Activated naive CD4-positive, alpha-beta T cell treated with Interleukin-2 at 50 U/mL for 16 hours (primary cell): ENCODE results near the gene DLG4.
"Not testable (repeated sequence)": the region's sequence is repeated elsewhere in the genome, so short reads cannot be mapped to it uniquely, and the experiment has no call there.

Source experiments
- DNase-seq: peaks from one replicate; pipeline ENCODE4 v3.0.0-alpha.2; 2020

DLG4 gene

DNA sequence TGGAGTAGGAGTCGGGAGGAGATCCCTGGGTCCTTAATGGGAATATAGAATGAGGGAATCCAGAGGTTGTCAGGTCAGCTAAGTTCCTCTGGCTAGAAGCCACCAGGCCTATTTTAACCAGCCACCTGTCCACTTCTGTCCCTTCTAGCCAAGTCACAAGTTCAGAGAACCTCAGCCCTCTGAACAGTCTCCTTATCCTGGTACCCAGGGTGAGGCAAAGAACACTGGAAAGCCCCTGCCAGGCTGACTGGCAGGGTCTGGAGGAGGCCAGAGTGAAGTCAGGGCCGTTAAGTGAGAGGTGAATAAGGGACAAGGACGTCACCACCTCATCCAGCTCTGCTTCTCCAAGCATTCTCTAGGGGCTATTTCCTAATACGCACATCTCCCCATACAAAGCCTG, 29.2 kb upstream of the DLG4 start:
- no peak for DNase-seq

DNA sequence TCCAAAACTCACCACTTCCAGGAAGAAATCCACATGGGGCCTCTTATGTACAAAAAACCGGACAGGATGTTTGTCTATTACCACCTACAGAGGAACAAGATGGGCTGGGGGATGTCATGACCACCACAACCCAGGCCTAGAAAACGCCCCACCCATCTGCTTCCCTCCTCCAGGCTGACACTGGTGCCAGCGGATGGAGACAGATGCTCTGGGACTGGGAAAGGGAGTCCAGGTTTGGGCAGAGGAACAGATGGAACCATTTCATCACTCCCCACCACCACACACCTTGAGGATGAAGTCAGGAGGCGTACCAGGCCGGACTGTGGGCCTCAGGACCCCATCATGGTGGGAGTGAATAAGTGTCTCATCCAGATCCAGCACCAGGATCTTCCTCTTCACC, 27.1 kb upstream of the DLG4 start:
- DNase-seq: no peak

DNA sequence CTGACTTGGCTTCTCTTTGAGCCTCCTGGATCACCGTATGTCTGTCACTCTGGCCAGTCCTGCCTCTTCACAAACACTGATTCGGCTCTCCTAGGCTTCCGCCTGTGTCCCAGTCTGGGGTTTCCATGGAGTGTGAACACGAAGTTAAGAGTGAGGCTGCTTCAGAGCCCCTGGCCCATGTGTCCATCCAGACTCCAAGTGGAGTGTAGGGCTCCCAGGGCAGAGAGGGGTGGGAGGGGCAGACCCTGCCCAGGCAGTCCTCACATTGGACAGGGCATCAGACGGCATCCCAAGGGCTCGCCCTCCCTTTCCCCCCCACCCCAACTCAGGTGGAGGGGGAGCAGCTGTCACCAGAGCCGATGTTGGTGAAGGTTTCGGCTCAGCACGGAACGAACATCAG, 24.2 kb upstream of the DLG4 start:
- not testable (repeated sequence) for DNase-seq

DNA sequence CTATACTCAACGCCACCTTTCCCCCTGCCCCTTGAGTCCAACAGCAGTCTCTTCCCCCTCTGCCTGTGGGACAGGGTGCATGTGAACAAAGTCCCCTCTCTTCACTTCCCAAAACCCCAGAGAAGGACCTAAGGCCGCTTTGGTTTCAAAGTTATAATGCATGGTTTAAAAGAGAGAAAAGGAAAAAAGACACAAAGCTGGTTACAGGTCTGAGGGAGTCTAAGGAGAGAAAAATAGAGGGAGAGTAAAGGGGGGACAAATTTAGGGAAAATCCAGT, 23.8 kb upstream of the DLG4 start:
- DNase-seq: no peak

DNA sequence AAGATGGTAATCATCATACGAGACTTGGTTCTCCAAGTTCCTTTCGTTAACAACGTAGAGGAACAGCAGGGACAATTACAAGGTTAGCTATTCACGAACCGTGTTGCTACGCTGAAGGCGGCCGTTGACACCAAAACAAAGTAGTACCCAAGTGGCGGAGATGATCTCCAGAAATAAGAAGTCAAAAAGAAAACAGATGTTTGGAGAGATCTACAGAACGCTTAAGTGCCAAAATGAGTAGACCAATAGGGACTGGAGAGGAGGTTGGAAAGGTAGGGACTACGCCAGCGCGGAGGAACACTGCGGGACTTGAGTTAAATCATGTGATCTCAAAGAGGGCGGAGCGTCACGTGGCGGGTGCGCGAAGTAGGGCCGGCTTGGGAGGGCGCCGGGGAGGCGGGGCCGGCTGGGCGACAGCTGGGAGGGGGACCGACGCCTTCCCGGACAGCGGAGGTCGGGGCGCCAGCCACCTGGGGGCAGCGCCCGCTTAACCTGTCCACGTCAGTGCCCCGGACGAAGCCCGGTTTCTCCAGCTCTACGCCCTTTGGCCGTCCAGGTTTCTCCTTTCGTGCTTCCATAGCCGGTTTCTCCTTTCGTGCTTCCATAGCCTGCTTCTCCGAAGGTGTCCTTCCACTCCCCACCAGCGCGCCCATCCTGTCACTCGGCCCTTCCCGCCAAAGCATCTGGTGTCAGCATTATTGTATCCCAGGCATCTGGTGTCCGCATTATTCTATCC, 23.2 kb upstream of the DLG4 start:
- DNase-seq: peak; percentile 92

DNA sequence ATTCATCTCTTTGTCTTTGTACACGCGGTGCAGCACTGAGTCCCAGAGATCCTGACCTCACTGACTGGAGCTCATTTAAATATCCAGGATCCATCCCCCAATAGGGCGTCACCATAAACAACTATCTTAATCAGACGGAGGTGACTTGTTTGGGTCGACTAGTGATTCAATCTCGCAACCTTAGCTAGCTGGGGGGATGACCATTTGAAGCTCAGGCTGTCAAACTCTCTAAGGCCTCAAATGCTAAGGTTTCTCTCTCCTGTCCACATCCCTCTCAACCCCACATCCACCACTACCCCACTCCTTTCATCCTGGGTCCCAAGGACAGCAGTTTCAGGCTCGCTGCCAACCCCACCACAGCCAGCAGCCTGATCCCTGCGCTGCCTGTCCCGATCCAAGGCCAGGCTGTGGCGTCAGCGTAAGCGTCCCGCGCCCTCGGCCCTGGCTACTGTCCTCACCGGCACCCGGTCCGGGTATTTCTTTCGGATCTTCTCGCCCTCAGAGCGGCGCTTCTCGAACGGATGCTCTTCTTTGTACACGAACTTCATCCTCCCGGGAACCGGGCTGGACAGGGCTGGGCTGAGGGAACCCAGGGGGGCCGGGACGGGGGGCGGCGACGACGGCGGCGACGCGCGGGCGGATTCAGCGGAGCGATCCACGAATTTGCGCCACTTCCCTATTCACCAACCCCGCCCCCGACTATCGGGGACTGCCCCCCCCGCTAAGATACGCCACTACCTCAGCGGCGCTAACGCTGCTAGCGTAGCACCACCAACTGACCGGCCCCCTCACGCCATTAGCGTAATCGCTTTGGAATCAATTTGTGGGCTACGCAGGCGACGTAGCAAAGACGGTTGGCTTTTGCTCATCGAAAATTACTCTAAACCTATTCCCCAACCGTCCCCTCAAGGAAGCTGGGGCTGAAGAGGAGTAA, 22.4 kb upstream of the DLG4 start, which contains the start of gene GABARAP:
Gene GABARAP, minus strand, starts transcription at position 667 of the 934 bp plus-strand sequence. Its CDS starts 119 bp downstream, at position 548.
- DNase-seq: peak; percentile 93

DNA sequence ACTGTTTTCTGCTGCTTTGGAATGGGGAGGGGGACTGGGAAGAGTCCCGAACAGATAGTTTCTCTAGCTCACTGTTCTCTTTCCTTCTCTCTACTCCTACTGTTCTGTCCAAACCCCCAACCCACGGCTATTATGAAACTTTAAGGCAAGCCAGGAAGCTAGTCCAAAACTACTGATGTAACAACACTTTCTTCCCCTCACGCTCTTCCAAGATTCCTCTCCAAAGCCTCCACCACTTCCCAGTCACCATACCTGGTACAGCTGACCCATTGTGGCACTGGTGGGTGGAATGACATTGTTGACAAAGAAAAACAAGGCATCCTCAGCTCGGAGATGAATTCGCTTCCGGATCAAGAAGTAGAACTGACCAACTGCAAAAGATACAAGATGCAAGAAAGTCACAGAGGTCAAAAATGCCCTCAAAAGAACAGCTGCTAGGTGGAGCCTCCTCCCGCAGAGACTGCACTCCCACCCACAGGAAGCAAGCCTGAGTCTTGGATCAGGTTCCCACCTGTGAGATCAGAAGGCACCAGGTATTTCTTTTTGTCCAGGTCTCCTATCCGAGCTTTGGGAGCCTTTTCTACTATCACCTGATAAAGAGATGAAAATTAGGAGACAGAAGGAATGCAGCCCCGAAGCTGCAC, 21.6 kb upstream of the DLG4 start:
- no peak for DNase-seq

DNA sequence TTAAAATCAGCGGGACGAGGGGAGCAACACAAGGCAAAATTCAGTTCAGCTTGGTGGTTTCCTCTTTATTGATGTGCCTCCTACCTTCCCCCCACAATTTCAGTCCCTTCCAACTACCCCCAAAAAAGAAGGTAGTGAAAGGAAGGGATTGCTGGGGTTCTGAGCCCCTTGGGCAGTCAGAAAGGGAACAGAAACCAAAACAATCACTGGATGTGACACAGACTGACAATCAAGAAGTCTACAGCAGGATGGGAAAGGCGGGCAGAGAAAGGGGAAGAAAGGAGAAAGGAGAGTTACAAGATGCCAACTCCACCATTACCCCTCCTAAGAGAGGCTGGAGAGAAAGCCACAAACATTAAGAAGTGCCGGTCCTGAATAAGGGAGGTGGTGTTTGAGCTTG, 20.7 kb upstream of the DLG4 start:
- no peak for DNase-seq

DNA sequence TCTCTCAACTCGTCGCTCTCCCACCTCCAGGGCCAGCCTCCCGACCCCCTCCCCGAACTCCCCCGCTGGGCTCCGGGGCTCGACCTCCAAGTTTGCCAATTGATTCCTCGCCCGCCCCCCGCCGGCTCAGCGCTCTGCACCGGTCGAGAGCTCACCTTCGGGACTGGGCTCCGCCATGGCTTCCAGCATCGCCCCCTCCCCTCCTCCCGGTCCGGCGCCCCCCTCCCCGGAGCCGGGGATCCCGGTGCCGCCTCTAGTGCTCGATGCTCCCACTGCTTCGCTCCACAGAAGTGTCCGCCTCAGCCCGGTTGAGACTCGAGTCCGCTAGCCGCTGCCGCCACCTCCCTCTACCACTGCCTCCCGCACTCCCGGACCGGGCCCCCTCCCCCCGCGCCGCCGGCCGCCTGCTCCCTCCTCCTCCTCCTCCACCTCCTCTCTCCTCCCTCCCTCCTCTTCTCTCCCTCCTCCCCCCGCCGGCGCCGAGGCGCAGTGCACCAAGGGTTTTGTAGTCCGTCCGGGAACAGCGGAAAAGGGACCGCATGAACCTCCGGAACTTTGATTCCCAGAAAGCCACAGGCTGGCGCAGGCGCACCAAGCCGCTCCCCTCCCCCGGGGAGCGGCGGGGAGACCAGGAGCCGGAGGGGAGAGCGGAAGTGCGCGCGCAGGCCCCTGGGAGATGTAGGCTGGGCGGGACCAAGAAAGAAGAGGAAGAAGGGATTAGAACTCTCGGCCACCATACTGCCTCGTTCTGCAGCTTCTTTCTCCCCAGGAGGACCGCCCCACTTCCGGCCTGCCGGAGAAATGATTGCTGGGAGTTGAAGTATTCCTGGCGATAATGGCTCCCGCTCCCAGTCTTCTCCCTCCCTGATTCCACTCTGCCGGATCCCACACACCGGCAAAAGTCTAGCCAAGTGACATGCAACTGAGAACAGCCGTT, 19.7 kb upstream of the DLG4 start, which contains the start of gene PHF23:
Gene PHF23, minus strand, starts transcription at position 367 of the 937 bp plus-strand sequence. Its CDS starts 178 bp downstream, at position 189.
- peak; percentile 98 for DNase-seq

DNA sequence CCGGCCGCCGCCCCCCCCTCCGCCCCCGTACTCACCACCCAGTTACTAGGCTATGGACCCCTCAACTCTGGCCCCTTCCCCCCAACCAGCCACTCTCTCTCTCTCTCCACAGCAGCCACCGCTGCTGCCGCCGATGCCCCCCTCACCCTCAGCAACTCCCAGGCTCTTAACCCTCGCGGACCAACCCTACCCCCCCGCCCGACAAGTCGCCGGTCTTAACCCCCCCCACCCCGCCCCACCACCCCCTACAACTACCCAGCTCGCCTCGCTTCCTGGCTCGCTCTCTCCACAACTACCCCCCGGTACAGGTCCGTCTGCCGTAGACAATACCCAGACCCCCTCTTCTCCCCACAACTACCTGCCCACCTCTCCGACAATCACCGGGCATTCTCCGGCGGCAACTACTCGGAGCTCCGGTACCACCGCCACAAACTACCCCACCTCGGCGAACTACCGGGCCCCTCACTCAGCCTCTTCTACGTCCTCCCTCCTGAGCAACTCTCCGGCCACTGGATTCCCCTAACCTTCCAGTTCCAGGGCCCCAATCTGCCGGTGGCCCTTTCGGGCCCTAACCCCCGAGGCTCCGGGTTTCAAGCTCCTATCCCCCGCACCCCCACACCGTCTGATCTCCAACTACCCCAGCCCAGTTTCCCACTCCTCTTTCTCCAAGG, 18.9 kb upstream of the DLG4 start:
- peak; percentile 37 for DNase-seq

DNA sequence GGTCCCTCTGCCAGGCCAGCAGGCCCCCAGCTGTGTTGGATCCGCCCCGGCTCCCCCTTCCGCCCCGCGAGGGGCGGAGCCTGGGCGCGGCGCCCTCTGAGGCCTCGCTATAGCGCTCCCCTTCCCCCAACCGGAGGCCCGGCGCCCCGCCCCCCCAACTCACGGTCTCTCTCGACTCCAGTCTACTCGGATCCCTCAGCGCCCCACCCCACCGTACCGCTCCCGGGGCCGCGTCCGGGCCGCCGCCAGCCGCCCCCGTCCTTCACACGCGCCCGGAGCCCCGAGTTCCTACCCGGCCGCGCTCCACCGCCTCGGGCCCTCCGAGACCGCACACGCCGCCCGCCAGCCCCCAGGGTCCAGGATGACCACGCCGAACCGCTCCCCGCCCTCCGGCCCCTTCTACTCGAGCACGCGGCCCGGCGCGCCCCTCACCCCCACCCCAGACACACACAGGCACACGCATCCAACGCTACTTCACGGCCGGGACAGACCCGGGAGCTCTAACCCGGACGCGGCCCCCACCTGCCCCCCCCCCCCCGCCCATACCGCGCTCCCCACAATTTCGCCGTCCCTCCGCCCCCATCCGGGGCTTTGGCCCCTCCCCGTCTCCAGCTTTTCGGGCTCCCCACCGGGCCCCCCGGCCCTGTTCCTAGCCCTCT, 18.3 kb upstream of the DLG4 start:
- peak; percentile 83 for DNase-seq

DNA sequence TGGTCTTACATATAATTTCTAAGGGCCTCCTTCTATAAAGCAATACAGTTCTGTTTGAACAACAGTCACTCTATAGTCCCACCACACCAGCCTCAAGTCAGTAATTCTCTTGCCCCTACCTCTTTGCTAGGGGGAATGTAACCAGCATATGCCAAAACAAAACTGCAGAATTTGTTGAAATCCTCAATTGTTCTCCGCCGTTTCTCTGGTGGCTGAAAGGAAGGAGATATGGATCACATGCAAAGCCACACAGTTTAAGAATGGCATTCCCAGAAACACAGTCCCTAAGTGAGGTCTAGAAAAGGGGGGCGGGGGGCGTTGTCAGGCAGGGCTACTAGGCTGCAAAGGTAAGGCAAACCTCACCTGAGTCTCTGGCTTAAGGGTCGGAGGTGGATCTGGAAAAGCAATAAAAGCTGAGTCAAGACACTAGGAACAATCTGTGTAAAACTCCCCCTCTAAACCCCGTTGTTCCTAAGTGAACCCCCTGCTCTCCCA, 17.7 kb upstream of the DLG4 start:
- DNase-seq: no peak

DNA sequence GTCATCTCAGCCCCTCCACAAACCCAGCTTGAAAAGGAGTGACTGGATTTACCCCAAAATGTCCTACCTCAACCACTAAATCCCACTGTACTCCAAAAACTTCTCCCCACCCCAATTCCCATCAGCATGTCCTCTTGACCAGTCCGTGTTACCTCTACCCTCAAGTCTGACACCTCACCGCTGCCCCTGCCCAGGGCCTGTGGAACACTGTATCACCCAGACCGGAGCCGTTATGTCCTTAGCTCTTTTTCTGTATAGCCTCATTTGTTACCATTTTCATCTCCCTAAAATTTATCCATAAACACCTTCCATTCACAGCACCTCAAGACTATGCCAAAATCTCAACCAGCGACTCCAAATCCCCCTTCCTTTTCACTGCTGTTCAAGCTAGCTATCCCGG, 17.2 kb upstream of the DLG4 start:
- no peak for DNase-seq

DNA sequence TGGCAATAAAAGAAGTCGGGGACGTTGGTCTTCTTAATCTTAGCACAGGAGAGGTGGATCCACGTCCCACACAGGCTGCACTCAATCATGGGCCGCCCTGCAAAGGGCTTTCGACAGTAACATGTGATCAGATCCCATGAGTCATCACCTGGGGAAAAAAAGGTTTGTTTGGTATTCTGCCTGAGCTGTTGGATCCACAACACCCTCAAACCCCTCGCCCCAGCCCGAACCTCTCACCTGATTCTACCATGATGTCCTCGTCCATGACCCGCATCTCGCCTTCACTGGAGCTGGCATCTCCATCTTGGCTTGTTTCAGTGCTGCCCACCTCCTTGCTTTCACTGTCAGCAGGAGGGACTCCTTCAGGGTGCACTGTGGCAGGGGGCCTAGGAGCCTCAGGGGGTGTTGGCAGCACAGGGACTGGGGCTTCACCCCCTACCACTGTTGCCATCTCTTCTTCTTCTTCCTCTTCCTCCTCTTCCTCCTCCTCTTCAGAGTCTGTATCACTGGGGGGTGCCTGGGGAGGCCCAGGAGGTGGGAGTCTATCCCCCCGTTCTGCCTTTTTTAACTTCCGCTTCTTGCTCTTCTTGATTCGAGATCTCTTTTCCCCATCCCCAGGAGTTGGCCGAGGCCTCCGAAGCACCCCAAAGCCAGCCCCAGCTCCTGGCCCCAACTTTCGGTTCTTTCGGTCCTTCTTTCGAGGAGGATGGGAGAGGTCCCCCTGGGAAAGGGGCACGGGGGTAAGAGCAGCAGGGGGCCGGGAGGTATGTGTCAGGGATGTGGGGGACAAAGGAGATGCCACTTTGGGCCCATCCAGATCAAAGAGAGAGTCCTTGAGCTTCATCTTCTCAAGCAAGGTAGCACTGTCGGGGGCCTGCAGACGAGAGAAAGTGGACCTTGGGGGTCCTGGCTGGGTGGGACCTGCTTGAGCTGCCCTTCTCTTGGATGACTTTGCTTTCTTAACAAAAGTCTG, 16.3 kb upstream of the DLG4 start:
- peak; percentile 22 for DNase-seq

DNA sequence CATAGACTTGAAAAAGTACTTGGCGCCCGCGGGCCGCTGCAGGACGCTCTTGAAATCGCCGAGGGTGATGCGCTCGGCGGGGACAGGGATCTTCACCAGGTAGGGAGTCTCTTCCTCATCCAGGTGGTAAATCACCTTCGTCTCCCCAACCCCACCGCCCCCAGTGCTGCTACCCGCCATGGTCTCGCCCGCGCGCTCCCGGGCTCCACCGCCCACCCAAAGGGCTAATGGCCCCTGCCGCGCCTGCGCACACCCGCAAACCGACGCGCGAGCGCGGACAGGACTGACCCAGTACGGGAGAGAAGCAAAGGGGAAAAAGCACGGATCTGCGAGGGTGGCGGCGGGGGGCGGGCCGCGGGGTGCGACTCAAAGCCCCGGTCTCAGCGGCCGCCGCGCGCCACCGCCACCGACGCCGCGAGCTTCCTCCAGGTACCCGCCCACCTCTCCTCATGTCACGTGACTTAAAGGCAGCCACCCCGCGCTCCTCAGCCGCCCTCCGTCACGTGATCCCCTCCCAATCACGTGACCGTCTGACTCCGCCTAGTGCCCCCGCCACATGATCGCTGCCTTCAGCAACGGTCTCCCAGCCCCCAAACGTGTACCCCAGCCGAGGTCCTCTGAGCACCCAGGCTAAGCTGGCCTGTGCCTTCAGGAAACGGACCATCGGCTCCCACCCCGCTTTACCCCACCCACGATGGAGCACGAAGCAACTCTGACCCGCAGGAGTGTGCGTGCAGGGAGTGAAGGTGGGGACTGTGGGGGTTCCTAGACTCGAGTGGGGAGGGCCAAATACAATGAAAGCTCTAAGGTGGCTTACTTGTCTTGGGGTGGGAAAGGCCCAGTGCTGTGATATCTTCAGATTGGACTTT, 14.7 kb upstream of the DLG4 start, which contains the start of gene DVL2:
Gene DVL2, minus strand, starts transcription at position 435 of the 869 bp plus-strand sequence. Its CDS starts 255 bp downstream, at position 180.
- peak; percentile 94 for DNase-seq

DNA sequence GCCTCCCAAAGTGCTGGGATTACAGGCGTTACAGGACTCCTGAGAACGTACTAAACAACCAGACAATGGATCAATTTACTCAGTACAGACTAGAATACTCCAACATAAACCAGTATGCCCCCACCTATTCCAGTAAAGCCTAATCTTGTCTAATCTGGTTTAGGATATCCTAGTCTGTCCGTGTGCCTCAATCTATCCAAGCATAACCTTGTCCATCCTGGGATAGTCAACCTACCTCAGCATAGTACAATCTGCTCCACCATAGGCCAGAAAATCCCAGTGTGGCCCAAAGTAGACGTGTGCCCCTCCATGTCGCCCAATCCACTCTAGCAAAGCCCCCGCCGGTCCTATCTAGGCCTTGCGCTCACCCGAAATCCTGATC, 14.1 kb upstream of the DLG4 start:
- DNase-seq: no peak

DNA sequence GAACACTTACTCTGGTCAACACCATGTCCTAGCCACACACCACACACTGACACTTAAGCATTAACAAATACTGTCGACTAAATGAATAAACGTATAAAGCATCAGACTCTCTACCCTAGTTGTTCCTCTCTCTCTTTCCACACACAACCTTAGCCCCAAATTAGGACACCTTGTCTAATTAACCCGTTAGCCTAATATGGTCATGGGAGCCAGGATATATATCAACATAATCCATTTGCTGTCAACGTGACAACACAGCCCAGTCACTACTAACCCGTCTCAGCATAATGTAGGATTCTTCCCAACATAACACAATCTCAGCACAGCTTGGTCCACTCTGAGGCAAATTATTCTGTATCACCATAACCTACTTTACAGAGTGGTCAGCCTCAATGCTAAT, 12.5 kb upstream of the DLG4 start:
- DNase-seq: no peak

DNA sequence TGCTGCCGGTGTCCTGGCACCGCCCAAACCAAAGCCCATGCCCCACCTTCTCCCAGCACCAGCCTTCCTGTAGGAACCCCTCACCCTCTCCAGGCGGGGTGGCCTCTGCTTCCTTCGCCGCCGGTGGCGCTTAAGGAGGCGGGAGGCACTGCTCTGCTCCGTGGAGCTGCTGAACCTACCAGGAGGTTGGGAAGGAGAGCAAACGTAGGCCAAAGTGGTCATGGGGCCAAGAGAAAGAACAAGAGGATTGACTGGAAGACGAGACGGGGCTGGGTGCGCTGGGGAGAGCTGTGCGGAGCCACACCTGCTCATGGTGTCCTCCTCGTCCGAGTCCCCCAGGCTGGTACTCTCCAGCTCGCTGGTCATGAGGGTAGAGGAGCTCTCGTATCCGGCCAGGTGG, 9.9 kb upstream of the DLG4 start:
- no peak for DNase-seq

DNA sequence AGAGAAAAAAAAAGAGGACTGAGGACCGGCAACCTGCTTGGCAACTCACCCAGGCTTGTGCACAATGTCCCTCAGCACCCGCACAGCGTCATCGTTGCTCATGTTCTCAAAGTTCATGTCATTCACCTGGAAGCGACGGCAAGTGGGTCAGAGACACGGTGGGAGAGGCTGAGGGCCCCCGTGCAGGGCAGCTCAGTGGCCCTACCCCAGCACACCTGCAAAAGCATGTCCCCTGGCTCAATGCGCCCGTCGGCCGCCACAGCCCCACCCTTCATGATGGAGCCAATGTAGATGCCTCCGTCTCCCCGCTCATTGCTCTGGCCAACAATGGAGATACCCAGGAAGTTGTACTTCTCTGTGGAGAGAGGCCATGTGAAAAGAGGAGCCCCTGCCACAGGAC, 9.3 kb upstream of the DLG4 start:
- DNase-seq: no peak
